Activated naive CD8-positive, alpha-beta T cell (primary cell): ENCODE data around the gene TP63.

Experiments used
- H3K27ac Mint-ChIP-seq: one replicate; pipeline ENCODE4 v1.8.0; 2021; ENCODE audit warnings: mixed read lengths
- H3K27me3 Mint-ChIP-seq: one replicate; pipeline ENCODE4 v1.8.0; 2021; ENCODE audit warnings: mixed read lengths
- H3K36me3 Mint-ChIP-seq: one replicate; pipeline ENCODE4 v1.8.0; 2021; ENCODE audit warnings: mixed read lengths
- H3K4me1 Mint-ChIP-seq: one replicate; pipeline ENCODE4 v1.8.0; 2021; ENCODE audit warnings: low read depth, mixed read lengths
- H3K4me3 Mint-ChIP-seq: one replicate; pipeline ENCODE4 v1.8.0; 2021; ENCODE audit warnings: mild to moderate bottlenecking, mixed read lengths
- H3K9me3 Mint-ChIP-seq: one replicate; pipeline ENCODE4 v1.8.0; 2021; ENCODE audit warnings: low read depth, mixed read lengths

The TP63 gene

DNA sequence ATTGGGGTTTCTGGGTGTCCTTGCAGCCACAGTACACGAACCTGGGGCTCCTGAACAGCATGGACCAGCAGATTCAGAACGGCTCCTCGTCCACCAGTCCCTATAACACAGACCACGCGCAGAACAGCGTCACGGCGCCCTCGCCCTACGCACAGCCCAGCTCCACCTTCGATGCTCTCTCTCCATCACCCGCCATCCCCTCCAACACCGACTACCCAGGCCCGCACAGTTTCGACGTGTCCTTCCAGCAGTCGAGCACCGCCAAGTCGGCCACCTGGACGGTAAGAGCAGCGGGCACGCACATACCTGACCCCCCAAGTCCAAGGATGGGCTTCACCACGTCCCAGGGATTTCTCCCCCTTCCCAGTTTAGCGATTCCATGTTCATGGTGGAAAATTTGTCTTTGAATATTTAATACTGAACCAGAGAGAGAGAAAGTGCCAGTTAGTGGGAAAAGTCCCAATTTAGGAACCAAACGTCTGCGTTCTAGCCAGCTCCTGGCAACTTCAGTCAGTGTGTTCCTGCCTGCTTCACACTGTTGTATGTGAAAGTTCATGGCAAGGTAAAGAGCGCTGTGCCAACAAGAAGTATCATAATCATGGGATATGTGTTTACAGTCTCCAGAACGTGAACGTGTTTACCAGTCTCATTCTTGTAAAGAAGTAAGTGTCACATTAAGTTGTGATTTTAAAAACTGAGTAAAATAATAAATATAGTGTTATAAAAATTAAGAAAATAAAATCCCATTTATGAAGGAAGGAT, 177.2 kb downstream of the TP63 start:
- H3K27ac Mint-ChIP-seq, result no peak overlapping the region
- H3K4me3 Mint-ChIP-seq, result no peak overlapping the region

DNA sequence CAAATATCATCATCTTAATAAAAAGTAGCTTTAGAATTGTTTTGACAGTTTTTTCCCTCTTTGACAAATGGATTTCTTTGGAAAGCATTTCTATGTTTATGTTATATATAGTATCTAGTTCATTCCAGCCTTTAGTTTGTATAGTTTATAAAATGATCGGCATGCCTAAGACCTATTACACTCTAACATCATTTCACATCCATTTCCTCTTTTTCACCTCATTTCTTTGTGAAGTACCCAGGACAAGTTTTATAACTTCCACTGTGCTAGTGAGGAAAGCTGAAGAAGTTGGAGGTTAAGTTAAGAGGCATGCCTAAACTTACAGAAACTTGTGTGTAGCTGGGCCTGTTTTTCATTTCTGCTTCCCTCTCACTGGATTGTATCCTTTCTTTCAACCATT, 178.4 kb downstream of the TP63 start:
- Mint-ChIP-seq H3K9me3 (no peaks in the 10 kb centered on the region), H3K36me3 (no peaks in the 10 kb centered on the region), H3K4me1 (no peaks in the 10 kb centered on the region), H3K4me3 (no peak overlapping the region), H3K27me3 (no peaks in the 10 kb centered on the region), H3K27ac (no peak overlapping the region)

More for the DNA sequence above, 177.2 kb downstream of the TP63 start:
- no peaks in the 10 kb centered on the region for H3K27me3 Mint-ChIP-seq
- no peaks in the 10 kb centered on the region for H3K36me3 Mint-ChIP-seq
- no peaks in the 10 kb centered on the region for H3K9me3 Mint-ChIP-seq
- H3K4me1 Mint-ChIP-seq, result no peaks in the 10 kb centered on the region

DNA sequence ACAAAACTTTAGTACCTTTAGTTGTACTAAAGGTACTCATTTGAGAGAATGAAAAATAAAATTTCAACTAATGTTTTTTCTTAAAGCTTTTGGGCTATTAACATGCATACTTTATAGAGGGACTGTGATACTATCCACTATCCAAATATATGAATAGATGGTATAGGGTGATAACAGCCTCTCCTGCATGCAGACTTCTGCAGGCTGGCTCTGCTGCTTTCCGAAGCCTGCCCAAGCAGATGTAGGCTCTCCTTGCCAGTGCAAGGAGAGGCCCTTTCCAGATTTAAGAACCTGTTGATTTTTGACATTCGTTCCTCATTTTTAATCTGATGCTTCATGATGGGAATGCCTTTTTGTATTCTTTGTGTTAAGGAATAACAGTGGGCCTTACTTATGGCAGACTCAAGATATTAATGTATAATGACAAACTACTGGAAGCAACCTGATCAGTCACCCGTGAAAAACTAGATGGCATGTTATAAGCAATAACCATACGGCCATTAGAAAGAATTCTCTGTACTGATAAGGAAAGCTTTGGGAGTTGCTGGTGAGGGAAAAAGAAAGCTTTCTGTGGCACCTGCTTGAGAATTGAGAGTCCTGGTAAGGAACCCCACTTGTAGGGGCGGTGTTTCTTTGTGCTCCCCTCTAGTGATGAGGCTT, 181.7 kb downstream of the TP63 start:
- no peaks in the 10 kb centered on the region for H3K27me3 Mint-ChIP-seq
- no peaks in the 10 kb centered on the region for H3K9me3 Mint-ChIP-seq
- no peak overlapping the region for H3K27ac Mint-ChIP-seq
- H3K36me3 Mint-ChIP-seq, result no peaks in the 10 kb centered on the region
- H3K4me1 Mint-ChIP-seq, result no peaks in the 10 kb centered on the region
- H3K4me3 Mint-ChIP-seq, result no peak overlapping the region

DNA sequence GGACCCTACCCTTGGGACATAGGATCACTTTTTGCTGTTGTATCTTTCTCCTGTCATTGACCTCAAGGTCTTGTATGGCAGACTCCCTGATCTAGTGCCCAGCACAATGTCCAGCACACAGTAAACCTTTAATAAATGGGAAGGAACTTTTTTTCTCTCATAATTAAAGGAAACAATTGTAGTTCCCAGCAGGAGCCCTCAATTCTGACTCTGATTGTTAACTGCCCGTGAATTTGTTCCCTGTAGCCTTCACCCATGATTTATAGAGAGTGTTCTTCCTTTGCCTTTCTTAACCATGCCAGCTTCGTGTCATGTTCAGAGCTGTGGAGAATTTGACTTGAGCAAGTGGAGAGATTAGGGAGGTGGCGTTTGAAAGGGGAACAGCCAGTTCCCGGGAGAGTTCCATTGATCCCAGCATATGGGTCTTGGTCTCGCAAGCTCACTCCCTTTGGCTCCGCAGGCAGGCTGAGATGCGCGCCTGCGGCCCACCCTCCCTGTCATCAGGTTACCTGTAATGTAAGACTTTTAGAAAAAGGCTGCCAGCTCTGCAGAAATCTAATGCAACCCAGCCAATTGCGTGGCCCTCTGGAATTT, 182.6 kb downstream of the TP63 start:
- Mint-ChIP-seq H3K4me1 (no peaks in the 10 kb centered on the region), H3K27ac (no peak overlapping the region), H3K27me3 (no peaks in the 10 kb centered on the region), H3K36me3 (no peaks in the 10 kb centered on the region), H3K4me3 (no peak overlapping the region), H3K9me3 (no peaks in the 10 kb centered on the region)

DNA sequence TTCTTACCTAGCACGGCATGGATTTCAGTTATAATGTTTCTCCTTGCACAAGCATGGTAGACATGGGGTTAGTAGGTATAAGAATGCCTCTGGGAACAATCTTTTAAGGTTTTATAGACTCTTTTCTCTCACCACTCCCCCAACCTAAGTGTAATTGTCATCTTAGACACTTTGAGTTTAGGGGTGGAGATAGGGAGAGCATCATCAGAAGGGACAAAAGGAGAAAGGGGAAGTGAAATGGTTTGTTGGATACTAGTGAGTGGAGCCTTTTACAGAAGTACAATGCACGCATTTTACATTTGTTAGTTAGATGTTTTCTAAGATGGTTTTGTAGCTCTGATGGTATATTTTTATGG, 189.2 kb downstream of the TP63 start:
- H3K27ac Mint-ChIP-seq, result no peak overlapping the region
- H3K27me3 Mint-ChIP-seq, result no peaks in the 10 kb centered on the region
- no peak overlapping the region for H3K4me3 Mint-ChIP-seq
- no peaks in the 10 kb centered on the region for H3K36me3 Mint-ChIP-seq
- no peaks in the 10 kb centered on the region for H3K4me1 Mint-ChIP-seq
- H3K9me3 Mint-ChIP-seq, result no peaks in the 10 kb centered on the region

DNA sequence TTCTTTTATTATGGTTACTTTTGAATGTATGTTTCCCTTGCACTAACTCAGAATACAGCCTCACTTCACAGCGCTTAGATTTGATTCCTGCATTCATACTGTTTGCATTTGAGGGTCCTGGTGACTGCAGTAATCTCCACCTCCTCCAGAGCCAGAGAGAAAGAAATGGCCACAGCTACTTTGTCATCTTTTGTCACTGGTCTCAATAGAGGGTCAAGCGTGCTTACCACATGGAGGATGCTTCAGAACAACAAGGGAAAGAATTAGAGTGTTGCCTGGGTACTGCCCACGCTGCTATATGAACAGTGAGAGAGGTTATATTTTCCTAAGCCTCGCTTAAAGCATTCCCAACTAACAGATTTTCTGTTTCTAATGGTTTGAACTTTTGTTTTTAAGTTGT, 190.1 kb downstream of the TP63 start:
- no peaks in the 10 kb centered on the region for H3K36me3 Mint-ChIP-seq
- H3K27me3 Mint-ChIP-seq, result no peaks in the 10 kb centered on the region
- H3K27ac Mint-ChIP-seq, result no peak overlapping the region
- no peaks in the 10 kb centered on the region for H3K9me3 Mint-ChIP-seq
- no peak overlapping the region for H3K4me3 Mint-ChIP-seq
- H3K4me1 Mint-ChIP-seq, result no peaks in the 10 kb centered on the region

DNA sequence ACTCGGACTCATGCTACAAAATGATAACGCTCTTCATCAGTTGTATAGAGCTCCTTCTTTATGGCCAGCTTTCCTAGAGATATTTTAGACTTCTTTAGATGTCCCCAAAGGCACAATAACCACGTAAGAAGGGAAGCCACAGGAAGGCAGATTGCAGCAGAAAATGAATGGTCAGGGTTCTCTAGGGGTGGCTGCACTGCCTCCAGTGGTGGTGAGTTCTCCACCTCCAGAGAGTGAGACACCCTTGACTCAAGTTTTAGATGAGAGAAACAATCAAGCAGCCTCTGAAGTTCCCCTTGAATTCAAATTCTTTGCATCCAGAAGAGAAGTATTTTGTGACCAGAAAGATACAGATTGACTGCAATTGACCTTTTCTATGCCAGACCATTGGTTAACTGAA, 191.5 kb downstream of the TP63 start:
- no peaks in the 10 kb centered on the region for H3K4me1 Mint-ChIP-seq
- H3K27me3 Mint-ChIP-seq, result no peaks in the 10 kb centered on the region
- H3K36me3 Mint-ChIP-seq, result no peaks in the 10 kb centered on the region
- H3K27ac Mint-ChIP-seq, result no peak overlapping the region
- no peaks in the 10 kb centered on the region for H3K9me3 Mint-ChIP-seq
- no peak overlapping the region for H3K4me3 Mint-ChIP-seq

DNA sequence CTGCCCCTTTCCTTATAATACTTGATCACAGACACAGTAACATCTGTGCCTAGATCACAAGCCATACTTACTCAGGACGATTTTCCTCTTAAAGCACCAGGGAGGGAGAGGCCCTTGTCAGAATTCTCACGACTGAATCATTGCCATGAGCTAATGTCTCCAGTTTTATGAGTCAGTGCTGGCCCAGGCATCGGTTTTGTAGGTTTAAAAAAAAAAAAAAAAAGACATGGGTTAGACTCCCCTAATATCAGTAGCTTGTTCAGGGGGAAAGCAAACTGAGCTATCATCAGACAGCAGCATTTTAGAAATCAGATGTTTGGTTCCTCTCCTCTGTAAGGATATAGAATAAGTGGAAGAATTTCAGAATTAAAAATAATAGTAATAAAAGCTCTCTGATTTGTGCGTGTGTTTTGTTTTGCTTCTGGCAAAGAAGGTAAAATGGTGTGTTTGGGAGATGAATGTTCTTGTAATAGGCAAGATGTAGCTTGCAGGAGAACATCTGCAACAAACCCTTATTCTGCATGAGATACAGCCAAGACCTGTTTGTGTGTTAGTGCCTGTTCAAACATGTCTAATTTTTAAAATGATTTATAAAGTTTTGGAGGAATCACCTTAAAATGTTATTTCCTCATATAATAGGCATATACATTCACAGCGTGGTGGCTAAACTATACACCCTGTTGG, 193.6 kb downstream of the TP63 start:
- no peaks in the 10 kb centered on the region for H3K9me3 Mint-ChIP-seq
- no peak overlapping the region for H3K27ac Mint-ChIP-seq
- no peaks in the 10 kb centered on the region for H3K27me3 Mint-ChIP-seq
- no peaks in the 10 kb centered on the region for H3K36me3 Mint-ChIP-seq
- H3K4me1 Mint-ChIP-seq, result no peaks in the 10 kb centered on the region
- no peak overlapping the region for H3K4me3 Mint-ChIP-seq

DNA sequence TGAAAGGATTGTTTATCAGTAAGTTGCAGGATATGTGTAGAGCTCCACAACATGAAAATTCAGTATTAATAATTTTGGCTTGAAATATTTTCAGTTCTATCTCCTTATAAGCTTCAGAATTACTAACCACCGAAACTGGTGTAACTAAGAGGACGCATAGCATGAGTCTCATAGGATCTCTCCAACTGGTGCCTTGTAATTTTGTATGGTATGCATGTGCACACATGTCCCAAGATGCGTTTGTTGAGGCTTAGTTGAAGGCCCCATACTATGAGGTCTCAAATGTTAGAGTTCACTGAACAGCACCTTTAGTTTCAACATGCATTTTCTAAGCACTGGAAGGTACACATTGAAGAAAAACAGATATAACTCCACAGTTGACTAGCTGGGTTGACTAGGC, 195.4 kb downstream of the TP63 start:
- Mint-ChIP-seq H3K9me3 (no peaks in the 10 kb centered on the region), H3K4me3 (no peak overlapping the region), H3K4me1 (no peaks in the 10 kb centered on the region), H3K27me3 (no peaks in the 10 kb centered on the region), H3K36me3 (no peaks in the 10 kb centered on the region), H3K27ac (no peak overlapping the region)

DNA sequence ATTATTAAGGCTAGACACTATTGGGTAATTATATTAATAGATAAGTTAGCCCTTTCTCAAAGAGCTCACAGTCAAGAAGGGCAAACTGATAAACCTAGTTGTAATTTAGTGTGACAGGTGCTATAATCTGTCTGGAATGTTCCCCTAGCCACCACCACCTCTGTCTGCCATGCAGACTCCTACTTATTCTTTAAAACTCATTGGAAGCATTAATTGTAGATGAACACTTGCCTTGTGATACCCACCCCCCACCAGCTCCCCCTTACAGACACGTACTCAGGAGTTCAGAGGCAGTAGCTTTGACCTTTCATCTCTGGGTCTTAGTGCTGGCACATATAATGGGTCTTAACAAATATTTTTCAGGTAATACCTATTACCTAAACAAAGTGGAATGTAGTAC, 195.9 kb downstream of the TP63 start:
- Mint-ChIP-seq H3K27me3 (no peaks in the 10 kb centered on the region), H3K36me3 (no peaks in the 10 kb centered on the region), H3K4me1 (no peaks in the 10 kb centered on the region), H3K4me3 (no peak overlapping the region), H3K27ac (no peak overlapping the region), H3K9me3 (no peaks in the 10 kb centered on the region)

DNA sequence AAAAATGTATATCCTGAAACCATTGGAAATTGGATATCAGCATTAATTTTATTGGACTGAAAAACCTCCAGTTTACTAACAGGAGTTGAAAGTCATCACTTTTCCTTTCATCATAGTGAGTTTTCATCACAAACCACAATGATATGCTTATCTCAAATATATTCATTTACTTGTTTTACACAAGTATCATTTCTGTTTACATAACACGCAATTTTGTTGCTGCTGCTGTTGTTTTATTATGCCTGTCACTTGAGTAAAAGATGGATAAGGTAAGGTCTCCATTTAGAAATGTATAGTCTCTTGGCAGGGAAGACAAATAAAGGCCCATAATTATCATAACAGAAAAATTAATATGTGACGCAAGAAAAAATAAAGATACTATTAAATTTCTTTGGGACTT, 199.2 kb downstream of the TP63 start:
- Mint-ChIP-seq H3K27me3 (peaks cover under 1% of the 10 kb centered on the region), H3K27ac (no peak overlapping the region), H3K36me3 (no peaks in the 10 kb centered on the region), H3K4me1 (no peaks in the 10 kb centered on the region), H3K4me3 (no peak overlapping the region), H3K9me3 (no peaks in the 10 kb centered on the region)

DNA sequence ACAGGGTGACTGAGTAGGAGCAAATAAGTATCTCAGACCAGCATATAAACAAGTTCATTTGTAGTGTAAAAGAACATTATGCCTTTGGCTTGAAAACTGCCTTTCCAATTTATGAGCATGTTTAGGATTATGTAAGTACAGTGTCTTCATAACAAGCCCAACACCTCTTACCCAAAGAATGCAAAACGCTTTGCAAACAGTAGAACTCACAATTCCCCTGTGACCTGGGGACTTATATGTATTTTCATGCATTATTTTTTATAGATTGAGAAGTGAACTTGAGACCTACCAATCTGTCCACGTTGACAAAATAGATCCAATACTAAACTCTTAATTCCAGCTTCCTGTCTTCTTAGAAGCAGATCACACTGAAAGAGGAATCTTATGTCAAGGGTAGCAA, 202.1 kb downstream of the TP63 start:
- Mint-ChIP-seq H3K27me3 (peaks cover 5% of the 10 kb centered on the region), H3K9me3 (no peaks in the 10 kb centered on the region), H3K4me3 (no peak overlapping the region), H3K36me3 (no peaks in the 10 kb centered on the region), H3K4me1 (no peaks in the 10 kb centered on the region), H3K27ac (no peak overlapping the region)

DNA sequence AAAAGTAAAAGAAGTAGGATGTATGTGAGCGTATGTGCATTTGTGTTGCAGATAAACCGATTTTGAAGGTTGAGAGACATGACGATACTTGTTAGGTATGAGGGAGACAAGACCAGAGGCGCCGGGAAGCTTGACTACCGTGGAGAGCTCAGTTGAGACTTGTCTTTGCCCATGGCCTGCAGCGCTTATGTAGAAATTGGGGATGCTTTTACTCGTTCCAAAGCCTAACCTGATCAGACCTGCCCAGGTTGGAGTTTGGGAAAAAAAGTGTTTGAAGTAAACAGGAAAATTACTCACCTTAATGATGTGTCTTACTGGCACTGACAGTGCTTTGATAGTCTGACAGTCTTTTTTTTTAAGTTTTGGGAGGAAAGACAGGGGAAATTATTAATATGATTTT, 202.8 kb downstream of the TP63 start:
- no peaks in the 10 kb centered on the region for H3K4me1 Mint-ChIP-seq
- no peak overlapping the region for H3K4me3 Mint-ChIP-seq
- H3K27ac Mint-ChIP-seq, result no peak overlapping the region
- H3K36me3 Mint-ChIP-seq, result no peaks in the 10 kb centered on the region
- peaks cover 5% of the 10 kb centered on the region for H3K27me3 Mint-ChIP-seq
- H3K9me3 Mint-ChIP-seq, result no peaks in the 10 kb centered on the region

DNA sequence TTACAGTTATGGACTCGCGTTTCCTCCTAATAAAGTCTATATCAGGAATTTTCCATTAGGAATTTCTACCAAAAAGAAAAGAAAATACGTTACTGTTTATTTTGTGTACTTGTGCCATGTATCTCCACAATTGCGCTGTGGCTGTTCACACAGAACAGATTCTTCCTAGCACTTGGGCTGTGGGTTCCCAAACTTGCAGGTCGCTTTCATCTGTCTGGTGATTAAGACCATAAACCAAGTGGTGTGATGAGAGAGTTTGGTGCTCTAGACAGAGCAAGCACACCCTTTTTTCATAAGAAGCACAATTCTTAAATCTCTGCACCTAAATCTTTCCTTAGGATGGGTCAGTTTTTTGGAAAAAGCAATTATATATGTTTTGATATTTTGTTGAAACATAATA, 203.3 kb downstream of the TP63 start:
- Mint-ChIP-seq H3K4me3 (no peak overlapping the region), H3K27ac (no peak overlapping the region), H3K9me3 (no peaks in the 10 kb centered on the region), H3K27me3 (peaks cover 5% of the 10 kb centered on the region), H3K36me3 (no peaks in the 10 kb centered on the region), H3K4me1 (no peaks in the 10 kb centered on the region)

DNA sequence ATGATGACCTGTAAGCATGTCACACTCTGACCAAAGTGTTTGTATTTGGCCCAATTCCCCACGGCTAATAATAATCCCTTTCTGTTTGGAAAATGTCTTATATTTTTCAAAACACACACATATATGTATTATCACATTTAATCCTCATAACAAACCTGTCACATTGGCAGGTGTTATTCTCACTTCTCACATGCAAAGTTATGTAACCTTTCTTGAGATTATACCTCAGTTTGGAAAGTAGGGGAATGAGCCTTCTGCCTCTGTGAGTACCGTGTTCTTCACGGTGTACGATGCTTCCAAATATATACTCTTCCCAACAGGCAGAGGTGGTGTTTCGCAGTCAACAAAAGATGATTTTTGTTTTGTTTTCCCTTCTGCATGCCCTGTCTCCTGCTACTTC, 205.6 kb downstream of the TP63 start:
- H3K36me3 Mint-ChIP-seq, result no peaks in the 10 kb centered on the region
- H3K27ac Mint-ChIP-seq, result no peak overlapping the region
- H3K27me3 Mint-ChIP-seq, result peaks cover 5% of the 10 kb centered on the region
- no peaks in the 10 kb centered on the region for H3K4me1 Mint-ChIP-seq
- H3K9me3 Mint-ChIP-seq, result no peaks in the 10 kb centered on the region
- no peak overlapping the region for H3K4me3 Mint-ChIP-seq
